HG02943 (cell line): ENCODE data around the gene CD300LF.

ENCODE experiments used
- ATAC-seq: cut with Tn5 transposase; IDR thresholded peaks from one replicate; pipeline ENCODE4 v1.9.1; 2021; ENCODE audit warnings: mild to moderate bottlenecking, low read depth, moderate library complexity; ENCODE audit not compliant: unreplicated experiment

The CD300LF gene

DNA sequence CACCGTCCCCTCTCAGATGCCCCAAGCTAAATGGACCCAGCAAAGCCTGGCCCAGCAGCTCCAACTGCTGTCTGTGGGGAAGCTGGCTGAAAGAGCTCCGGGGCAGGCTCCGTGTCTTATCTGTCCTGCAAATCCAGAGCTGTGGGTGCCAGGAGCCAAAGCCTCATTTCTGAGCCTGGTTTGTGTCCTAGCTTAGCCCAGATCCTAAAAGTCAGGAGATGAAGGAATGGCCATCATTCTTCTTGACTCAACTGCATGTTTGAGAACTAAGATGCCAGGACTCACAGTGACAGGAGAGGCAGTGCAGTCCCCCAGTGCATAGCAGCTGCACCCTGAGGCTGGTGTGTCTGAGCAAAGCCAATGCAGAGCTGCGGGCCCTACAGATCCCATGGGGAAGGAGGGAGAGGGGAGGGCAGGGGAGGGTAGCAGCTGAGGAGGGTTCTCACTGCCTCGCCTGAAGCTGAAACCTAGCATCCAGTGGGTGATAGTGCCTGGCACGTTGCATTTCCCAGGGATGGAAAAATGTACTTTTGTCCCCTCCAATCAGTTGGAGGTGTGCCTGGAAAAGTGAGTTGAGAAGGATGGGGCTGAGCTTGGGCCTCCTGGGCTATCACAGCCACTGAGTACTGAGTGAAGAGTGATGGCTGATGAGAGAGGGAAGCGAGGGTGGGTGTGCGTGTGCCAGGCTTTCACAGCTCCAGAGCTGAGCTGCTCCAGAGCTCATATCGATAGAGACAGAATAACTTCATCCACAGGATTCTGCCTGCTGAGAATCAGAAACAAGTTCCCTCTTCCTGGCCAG lies 64.7 kb downstream of the CD300LF start:
- ATAC-seq, result no peak

DNA sequence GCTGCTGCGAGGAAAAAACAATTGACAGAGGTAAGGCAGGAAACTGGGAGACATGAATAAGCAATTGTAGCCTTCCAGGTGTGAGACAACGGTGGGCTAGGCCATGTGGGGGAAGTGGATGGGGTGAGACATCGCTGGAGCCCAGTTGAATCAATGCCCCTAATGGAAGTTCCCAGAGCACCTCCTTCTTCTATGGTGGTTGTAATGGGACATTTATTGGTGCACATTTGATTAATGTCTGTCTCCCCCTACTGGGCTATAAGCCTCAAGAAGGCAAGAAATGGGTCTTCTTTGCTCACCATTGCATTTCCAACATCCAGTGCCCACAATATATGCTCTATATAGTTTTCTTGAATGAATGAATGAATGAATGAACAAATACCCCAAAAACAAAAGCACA lies 66.5 kb downstream of the CD300LF start:
- no peak for ATAC-seq

DNA sequence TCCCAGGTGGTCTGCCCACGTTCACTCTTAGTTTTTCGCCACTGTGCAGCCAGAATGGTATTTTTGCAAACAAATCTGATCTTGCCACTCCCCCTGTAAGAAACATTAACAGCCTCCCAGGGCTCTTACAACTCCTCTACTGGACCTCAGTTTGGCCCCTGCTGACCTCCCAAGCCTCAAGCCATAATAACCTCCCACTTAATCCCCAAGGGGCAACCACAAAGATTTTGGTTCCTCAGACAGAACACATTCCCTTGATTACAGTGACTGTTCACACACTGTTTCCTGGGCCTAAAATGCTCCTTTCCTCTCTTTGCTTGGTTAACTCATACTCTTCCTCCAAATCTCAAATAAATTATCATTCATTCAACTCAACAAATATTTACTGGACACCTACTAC lies 67.7 kb downstream of the CD300LF start:
- no peak for ATAC-seq

DNA sequence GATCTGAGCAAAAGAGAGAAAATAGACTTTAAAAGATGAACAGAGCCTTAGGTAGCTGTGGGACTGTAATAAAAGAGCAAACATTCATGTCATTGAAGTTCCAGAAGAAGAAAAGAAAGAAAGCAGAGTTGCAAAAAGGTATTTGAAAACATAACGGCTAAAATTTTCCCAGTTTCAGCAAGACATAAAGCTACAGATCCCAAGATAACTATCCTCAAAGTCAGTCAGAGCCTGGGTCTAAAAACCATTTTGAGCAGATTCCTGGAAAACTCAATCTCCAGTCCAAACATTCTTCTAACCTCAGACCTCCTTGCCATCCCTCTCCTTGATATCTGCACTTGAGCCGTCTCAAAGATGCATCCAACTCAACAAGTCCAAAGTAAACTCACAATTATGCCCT lies 68.3 kb downstream of the CD300LF start:
- ATAC-seq, result no peak
